T-helper 9 cell (primary cell): ENCODE measurements around the gene TAS2R5.
"Not testable (repeated sequence)": the region's sequence is repeated elsewhere in the genome, so short reads cannot be mapped to it uniquely, and the experiment has no call there.

Experiments used
- DNase-seq: peaks from one replicate; pipeline ENCODE4 v3.0.0-alpha.2; 2020
- total RNA-seq, 2 donors: gene quantifications; one replicate each; lab custom pipeline; 2026; lab: John Stamatoyannopoulos, UW

Gene TAS2R5
- 0 to 1.6 reads per million in 2 donors for total RNA-seq

DNA sequence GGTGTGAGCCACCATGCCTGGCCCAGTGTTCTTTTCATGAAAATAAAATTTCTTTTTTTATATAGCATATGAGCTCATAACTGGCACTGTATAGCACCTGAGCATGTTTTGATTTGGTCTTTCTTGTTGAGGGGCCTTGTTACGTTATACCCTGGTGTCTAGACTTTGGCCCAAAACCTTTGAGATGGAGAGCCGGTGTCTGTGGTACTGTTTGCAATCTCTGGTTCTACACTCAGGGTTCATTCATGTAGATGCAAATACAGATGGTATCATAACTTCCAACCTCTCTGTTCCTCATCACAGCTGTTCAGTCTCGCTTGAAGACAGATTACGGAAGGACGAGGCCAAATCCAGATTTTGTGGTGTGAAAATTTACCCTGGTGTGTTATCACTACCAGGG, at the start of gene TAS2R5:
Gene TAS2R5 (plus strand): TSS at position 301 of the 400 bp plus-strand sequence. CDS start 145 bp downstream, outside the sequence.
- DNase-seq: no peak

DNA sequence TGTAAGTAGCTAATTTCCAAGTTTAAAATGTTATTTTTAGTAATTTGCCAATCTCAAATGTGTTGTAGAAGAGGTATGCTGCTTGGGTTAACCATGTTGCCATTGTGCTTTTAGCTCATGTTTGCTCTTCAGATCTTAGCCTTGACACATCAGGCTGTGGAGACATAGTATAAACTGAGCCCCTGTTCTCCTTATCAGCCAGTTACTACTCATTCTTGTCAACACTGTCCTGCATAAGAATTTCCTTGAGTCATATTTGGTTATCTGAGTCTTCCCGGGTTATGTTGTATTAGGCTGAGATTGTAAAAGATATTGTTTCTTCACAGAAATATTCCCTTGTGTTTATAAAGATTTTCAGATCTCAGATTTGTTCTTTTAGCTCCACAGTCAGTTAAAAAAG, 47.8 kb upstream of the TAS2R5 start:
- DNase-seq: no peak

GRCh38 chr7:141744131-141744530, 45.9 kb upstream of the TAS2R5 start:
- DNase-seq: no peak

GRCh38 chr7:141748396-141748795, 41.6 kb upstream of the TAS2R5 start:
- DNase-seq: no peak

- not testable (repeated sequence) for DNase-seq
These were observed 38.1 kb upstream of the TAS2R5 start for GRCh38 chr7:141751904-141752303.

GRCh38 chr7:141752634-141753033, 37.4 kb upstream of the TAS2R5 start:
- DNase-seq: no peak

DNA sequence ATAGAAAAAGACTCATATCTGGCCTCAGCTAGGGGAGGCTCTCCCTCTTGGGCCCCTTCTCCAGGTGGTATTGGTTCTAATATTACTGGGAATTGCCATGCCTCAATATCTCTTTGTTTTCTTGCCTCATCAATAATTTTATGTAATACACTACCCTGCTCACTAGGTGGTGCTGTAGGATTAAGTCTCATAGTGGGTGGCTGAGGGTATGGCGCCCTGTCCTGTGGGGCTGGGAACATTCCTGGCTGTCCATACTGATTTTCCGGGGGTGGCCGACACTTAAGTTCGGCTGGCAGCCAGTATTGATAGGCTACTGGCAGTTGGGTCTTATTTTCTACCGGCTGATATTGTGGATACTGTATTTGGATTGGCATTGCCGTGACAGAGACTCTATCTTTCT, 35.1 kb upstream of the TAS2R5 start:
- no peak for DNase-seq

GRCh38 chr7:141763797-141764196, 26.2 kb upstream of the TAS2R5 start, which contains the start of gene TAS2R3:
Gene TAS2R3, plus strand, starts transcription at chr7:141764097. Its CDS starts 62 bp downstream, at chr7:141764159.
- DNase-seq: no peak

DNA sequence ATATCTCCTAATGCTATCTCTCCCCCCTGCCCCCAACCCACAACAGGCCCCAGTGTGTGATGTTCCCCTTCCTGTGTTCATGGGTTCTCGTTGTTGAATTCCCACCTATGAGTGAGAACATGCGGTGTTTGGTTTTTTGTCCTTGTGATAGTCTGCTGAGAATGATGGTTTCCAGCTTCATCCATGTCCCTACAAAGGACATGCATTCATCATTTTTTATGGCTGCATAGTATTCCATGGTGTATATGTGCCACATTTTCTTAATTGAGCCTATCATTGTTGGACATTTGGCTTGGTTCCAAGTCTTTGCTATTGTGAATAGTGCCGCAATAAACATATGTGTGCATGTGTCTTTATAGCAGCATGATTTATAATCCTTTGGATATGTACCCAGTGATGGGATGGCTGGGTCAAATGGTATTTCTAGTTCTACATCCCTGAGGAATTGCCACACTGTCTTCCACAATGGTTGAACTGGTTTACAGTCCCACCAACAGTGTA, 19.9 kb upstream of the TAS2R5 start:
- DNase-seq: not testable (repeated sequence)

- DNase-seq: no peak
These were observed 13.6 kb upstream of the TAS2R5 start, which contains the start of gene TAS2R4 for GRCh38 chr7:141776374-141776773. Gene TAS2R4, plus strand, starts transcription at chr7:141776674. Its CDS starts 1,815 bp downstream, at chr7:141778489.

- DNase-seq: no peak
These were observed 4.1 kb upstream of the TAS2R5 start for GRCh38 chr7:141785706-141786552.

DNA sequence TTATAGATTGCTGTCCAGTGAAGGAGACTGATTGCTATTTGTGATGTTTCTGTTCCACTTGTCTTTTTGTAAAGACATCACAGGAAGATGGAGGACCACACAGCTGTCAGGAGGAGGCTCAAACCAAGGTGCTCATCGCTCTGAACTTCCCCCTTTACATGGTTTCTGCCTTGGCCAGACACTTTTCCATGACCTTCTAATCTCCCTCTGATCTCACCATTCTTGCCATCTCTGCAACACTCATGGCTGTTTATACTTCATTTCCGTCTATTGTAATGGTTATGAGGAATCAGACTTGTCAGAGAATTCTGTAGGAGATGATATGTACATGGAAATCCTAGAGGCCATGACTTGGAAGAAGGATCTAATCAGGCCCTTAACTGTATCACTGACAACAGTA, 1.7 kb upstream of the TAS2R5 start:
- no peak for DNase-seq

- no peak for DNase-seq
These were observed 2.5 kb downstream of the TAS2R5 start for GRCh38 chr7:141792526-141792925.

DNA sequence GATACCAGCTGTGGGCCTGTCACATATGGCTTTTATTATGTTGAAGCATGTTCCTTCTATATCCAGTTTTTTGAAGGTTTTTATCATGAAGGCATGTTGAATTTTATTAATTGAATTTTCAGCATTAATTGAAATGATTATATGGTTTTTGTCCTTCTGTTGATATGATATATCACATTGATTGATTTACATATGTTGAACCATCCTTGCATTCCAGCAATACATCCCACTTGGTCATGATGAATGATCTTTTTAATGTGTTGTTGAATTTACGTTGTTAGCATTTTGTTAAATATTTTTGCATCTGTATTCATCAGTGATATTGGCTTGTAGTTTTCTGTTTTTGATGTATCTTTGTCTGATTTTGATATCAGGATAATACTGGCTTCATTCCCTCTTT, 30.1 kb downstream of the TAS2R5 start:
- no peak for DNase-seq

GRCh38 chr7:141822432-141822831, 32.4 kb downstream of the TAS2R5 start:
- not testable (repeated sequence) for DNase-seq

- DNase-seq: no peak
These were observed 47.7 kb downstream of the TAS2R5 start for GRCh38 chr7:141837683-141838082.

DNA sequence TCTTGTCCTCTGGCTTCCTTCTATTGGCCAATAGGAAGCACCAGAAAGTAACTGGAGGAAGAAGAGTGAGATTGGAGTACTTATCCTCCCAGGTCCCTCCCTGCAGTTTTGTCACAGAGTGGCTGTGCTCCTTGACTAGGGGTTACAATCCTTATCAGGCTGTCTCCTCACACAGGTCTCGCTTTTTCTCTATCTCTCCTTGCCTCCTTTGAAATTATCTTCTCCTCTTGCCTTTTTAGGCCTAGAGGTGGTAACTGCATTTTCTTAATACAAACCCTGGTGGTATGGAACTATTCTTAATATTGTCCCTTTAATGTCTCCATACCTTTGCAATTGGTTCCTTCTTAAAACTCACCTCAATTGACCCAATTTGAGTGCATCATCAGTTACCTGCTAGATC, 48.6 kb downstream of the TAS2R5 start:
- DNase-seq: no peak

DNA sequence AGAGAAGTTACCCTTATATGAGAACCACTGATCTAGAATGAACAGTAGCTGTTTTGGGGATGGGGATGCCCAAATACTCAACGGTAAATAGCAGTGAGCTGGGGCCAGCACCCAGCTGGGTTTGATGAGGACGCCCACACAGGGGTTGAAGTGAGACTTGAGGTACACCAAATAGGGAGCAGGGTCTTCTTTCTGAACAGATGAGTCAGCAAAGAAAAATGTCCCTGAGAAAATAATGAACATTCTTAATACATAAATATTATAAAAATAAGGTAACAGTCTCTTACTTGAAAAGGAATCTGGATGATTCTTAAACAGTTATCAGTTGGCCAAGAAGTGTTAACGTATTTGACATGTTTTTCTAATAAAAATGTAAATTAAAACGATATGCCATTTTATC, 49.2 kb downstream of the TAS2R5 start:
- no peak for DNase-seq

DNA sequence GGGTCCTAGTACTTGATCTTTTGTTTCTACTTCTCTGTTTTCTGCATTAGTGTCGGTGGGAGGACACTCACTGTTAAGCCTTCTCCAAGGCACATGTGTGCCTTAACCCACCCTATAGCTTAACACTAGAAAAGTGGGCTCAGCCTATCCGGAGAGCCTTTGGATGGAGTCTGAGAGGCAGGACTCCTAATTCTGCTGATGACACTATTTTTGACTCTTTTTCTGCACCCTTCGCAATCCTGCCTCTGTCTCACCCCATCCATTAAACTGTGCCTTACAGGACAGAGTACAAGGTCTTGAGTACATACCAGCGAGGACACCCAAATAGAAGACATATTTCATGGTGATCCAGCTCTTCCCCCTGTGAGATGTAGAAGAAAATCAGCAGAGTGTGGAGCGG, 50.7 kb downstream of the TAS2R5 start:
- DNase-seq: no peak
